Stimulated activated CD4-positive, alpha-beta T cell treated with anti-CD3 and anti-CD28 coated beads, Interleukin-15, amount 100 ng/mL, for 48 hours (primary cell): ENCODE results near the gene HSPB2.
"Not testable (repeated sequence)": the region's sequence is repeated elsewhere in the genome, so short reads cannot be mapped to it uniquely, and the experiment has no call there.

Experiments
- DNase-seq, 2 donors: peaks; one replicate each; pipeline ENCODE4 v3.0.0-alpha.2; 2020; ENCODE audit warnings: low read depth in 2 of 2

The HSPB2 gene

GRCh38 chr11:111913997-111914396 is 1.5 kb downstream of the HSPB2 start:
- DNase-seq, result no peak

DNA sequence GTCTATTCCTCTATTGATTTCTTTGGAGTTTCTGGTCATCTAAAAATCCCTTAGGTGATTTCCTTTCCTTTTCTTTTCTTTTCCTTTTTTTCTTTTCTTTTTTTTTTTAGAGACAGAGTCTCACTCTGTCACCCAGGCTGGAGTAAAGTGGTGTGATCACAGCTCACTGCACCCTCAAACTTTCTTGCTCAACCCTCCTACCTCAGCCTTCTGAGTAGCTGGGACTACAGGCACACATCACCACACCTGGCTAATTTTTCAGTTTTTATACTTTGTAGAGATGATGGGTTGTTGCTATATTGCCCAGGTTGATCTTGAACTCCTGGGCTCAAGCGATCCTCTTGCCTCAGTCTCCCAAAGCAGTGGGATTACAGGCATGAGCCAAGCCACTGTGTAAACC is 4.2 kb downstream of the HSPB2 start:
- no peak for DNase-seq

DNA sequence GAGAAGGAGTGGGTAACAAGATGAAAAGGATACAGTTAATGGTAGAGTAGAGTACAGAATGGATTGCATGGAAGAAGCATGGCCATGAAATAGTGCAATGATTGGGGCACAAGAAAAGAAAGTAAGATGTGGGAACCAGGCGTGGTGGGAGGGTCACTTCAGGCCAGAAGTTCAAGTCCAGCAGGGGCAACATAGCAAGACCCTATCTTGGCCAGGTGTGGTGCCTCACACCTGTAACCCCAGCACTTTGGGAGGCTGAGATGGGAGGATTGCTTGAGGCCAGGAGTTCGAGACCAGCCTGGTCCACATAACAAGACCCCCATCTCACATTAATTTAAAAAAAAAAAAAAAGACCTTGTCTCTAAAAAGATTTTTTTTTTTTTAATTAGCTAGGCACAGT is 4.8 kb downstream of the HSPB2 start:
- DNase-seq, result no peak

GRCh38 chr11:111917788-111918187 is 5.3 kb downstream of the HSPB2 start:
- DNase-seq, result no peak

GRCh38 chr11:111918390-111919256 is 6.1 kb downstream of the HSPB2 start, which contains the start of gene C11orf52:
C11orf52 (plus strand) TSS chr11:111918913; CDS start chr11:111918973, 60 bp downstream.
- no peak for DNase-seq

GRCh38 chr11:111920908-111921307 is 8.4 kb downstream of the HSPB2 start:
- no peak for DNase-seq

- DNase-seq, result no peak
Measured at GRCh38 chr11:111921541-111922230, 9.2 kb downstream of the HSPB2 start.

- DNase-seq, result no peak
Measured at GRCh38 chr11:111922803-111923202, 10.3 kb downstream of the HSPB2 start.

GRCh38 chr11:111923351-111923788 is 10.8 kb downstream of the HSPB2 start:
- no peak for DNase-seq

DNA sequence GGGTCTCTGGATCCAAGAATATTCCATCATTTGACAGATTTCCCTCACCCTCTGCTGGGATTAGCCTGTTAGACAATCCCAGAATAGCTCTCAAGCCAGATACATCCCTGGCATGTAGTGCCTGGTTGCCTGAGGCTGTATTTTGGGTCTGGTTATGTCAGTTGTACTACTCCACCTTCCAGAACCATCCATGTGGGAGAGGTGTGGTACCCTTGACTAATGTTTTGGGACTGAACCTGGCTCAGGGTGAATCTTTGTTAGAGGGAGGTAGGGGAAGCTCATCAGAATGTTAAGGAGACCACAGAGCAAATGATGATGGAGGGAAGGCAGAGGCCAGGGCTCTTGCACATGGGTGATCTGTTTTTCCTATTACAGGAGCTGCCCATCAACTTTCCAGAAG is 11.4 kb downstream of the HSPB2 start:
- no peak for DNase-seq

- DNase-seq, result no peak
Measured at GRCh38 chr11:111925953-111926352, 13.4 kb downstream of the HSPB2 start.

DNA sequence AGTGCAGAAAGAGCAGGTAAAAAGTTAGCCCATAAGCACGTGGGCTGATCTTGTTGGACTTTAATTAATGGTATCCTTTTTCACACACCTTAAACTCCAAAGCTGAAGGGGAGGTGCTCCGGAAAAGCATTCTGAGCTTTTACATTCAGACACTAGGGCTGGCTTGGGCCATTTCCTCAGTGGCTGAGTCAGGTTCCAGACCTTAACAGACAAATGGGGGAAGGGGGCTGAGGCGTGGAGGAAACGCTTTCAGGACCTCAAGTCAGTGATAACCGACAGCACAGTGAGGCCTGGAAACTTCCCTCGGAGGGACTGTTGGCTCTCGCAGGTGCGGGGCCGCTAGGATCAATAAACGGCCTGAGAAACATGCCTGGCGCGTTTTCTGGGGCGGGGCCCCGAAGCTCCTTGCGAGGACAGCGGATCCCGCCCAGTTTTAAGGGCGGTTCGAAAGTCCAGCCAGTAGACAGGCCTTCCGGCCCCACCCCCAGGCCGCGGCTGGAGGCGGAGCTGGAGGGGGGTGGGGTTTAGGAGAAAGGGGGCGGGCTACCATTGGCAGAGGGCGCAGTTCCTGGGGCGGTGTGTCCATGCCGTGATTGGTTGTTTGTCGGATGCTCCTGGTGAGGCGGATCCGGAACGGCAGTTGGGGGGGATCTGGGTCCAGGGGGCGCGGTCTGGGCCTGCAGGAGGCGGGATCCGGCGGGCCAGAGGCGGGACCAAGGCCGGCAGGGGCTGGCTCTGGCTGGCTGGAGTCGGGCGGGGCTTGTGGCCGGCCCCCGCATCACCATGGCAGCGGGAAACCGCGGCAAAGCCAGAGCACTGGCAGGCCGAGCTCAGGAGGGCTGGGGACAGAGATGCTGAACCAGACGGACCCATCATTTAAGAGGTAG is 14.2 kb downstream of the HSPB2 start:
- peak; percentile 90 to 93 for DNase-seq

GRCh38 chr11:111930472-111930871 is 17.9 kb downstream of the HSPB2 start:
- DNase-seq, result no peak

DNA sequence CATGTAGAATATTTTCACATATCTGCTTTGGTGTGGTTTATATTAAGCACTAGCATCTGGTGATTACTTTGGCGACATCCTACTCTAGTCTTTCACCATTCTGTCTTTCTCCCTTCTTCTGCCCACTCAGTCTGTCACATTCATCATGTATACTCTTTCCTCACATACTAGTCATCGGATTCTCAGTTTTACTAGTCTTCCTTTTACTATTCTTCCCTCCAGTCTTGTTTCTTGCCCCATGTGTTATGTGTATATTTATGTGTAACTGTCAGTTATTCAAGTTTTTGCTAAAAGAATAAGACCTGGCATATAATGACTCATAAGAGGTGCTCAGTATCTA is 20.0 kb downstream of the HSPB2 start:
- DNase-seq, result no peak

- not testable (repeated sequence) for DNase-seq
Measured at GRCh38 chr11:111933176-111933575, 20.6 kb downstream of the HSPB2 start.

DNA sequence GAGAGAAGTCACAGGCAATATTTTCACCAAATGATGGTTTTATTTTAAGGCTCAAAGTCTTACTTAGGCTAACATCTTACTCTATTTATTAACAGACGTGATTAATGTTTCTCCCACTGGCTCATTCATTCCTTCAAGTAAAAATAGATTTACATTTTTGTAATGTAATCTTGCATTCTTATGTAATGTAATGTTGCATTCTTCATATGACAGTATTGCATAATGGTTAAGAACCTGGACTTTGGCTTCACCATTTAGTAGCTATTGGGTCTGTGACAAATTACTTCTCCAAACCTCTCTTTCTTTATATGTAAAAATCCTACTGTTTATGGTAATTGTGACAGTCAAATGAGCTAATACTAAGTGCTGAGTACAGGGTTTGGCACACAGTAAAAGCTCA is 21.3 kb downstream of the HSPB2 start:
- DNase-seq, result no peak

DNA sequence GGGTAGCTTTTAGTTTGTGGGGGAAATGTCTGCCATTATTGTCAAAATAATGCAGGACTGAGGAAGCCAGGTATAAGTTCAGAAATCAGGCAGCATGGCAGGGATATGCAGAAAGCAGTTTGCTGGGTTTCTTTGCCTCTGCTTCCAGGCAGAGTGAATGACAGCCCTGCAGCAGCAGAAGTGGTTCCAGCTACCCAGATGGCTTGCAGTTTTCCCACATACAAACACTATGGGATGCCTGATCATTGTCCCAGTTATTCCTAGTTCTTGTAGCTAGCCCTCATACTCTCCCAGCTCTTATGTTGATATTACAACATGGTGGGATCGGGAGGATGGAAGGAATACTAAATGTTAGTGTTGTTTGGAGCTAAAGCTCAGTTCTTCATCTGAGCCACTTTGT is 21.8 kb downstream of the HSPB2 start:
- DNase-seq, result no peak

- DNase-seq, result no peak
Measured at GRCh38 chr11:111935317-111936039, 22.9 kb downstream of the HSPB2 start.

- DNase-seq, result no peak
Measured at GRCh38 chr11:111936040-111936540, 23.6 kb downstream of the HSPB2 start.

- DNase-seq, result no peak
Measured at GRCh38 chr11:111937461-111937769, 24.9 kb downstream of the HSPB2 start.

GRCh38 chr11:111937844-111938243 is 25.3 kb downstream of the HSPB2 start:
- no peak for DNase-seq
